GM15510 (cell line): ENCODE data around the gene NECTIN2.

ENCODE experiments used
- POLR2A ChIP-seq: IDR thresholded peaks from 3 replicates; pipeline ENCODE4 v1.6.1; 2011; ENCODE audit warnings: borderline replicate concordance; ENCODE audit not compliant: insufficient read length; ENCODE audit errors: extremely low read depth

NECTIN2 gene

GRCh38 chr19:44845612-44846454 lies at the start of gene NECTIN2:
TSS of gene NECTIN2 (plus strand) at chr19:44846297. CDS start at chr19:44846526, 229 bp downstream.
- TF ChIP-seq POLR2A = no peak

GRCh38 chr19:44796701-44797115 lies 49.4 kb upstream of the NECTIN2 start:
- no peak for TF ChIP-seq POLR2A

GRCh38 chr19:44799627-44800346 lies 46.3 kb upstream of the NECTIN2 start:
- no peak for TF ChIP-seq POLR2A

DNA sequence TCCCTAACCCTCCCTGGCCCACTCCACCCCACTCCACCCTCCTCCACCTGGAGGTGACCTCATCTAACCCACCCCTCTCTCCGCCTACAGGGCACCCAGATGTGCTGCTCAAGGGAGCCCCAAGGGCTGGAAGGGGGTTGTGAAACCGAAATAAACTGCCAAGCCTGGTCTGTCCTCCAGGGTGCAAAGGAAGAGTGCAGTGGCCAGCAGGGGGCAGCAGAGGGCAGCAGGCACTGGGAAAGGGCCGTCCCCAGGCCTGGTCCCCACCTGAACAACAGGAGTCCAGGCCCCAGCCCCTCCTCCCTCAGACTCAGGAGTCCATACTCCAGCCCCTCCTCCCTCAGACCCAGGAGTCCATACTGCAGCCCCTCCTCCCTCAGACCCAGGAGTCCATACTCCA lies 45.6 kb upstream of the NECTIN2 start:
- no peak for TF ChIP-seq POLR2A

DNA sequence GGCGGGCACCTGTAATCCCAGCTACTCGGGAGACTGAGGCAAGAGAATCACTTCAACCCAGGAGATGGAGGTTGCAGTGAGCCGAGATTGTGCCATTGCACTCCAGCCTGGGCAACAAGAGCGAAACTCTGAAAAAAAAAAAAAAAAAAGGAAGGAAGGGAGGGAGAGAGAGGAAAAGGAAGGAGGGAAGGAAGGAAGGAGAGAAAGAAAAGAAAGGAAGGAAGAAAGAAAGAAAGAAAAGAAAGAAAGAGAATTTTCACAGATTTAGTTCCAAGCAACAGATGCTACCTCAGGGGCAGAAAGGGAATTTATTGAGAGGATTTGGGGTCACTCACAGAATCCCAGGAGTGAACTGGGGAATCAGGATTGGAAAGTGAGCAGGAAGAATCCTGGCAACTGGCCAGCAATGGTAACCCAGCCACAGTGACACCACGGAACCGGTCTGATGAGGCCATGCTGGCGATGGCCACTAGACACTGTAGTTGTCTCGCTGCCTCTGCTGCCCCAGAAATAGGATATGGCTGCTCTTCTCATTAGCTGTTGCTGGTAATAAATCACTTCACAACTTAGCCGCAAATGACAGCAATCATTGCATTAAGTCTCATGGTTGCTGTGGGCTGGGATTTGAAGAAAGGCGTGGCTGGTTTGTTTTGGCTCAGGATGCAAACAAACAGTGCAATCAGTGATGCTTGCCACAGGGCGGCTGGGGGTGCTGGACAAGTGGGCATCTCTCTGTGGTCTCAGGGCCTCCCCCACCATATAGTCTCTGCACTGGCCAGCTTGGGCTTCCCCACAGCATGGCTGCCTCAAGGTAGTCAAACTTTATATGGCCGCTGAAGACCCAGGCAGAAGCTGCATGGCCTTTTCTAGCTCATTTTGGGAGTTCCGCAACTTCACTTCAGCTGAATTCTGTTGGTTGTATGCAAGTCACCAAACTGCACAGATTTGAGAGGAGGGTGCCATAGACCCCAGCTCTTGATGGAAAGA lies 42.4 kb upstream of the NECTIN2 start:
- TF ChIP-seq POLR2A = no peak

GRCh38 chr19:44806291-44806690 lies 39.8 kb upstream of the NECTIN2 start:
- no peak for TF ChIP-seq POLR2A

- TF ChIP-seq POLR2A = no peak
Observed at GRCh38 chr19:44807162-44807561, 38.9 kb upstream of the NECTIN2 start.

DNA sequence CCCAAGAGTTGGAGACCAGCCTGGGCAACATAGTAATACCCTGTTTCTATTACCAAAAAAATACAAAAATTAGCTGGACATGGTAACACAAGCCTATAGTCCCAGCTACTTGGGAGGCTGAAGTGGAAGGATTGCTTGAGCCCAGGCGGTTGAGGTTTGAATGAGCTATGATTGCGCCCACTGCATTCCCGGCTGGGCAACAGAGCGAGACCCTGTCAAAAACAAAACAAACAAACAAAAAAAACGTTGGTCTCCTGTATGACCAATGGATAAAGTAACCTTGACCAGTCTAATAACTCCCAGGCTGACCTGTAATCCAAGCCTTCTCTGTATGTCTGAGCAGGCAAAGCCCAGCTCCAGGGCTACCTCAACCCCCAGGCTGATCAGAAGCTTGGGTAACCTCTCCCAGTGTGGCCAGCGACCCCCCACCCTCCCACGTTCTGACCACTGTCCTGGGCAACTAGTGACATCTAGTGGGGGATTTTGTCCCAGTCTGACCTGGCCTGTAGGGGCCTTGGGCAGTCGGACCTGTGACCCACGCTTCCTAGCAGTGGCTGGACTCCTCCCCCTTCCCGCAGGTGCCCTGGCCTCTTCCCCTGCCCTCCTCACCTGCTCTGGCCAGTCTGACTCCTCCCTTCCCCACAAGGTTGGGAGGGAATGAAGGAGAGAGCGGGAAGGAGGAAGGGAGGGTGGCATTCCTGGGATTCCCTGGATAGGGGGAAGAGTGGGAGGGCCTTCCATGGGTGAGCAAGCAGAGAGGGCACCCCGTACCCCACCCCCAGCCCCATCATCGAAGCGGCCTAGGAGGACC lies 38.2 kb upstream of the NECTIN2 start:
- TF ChIP-seq POLR2A = no peak

GRCh38 chr19:44808463-44809371 lies 37.4 kb upstream of the NECTIN2 start, which contains the start of gene BCAM:
TSS of gene BCAM (plus strand) at chr19:44809103. CDS start at chr19:44809125, 22 bp downstream.
- TF ChIP-seq POLR2A = no peak

GRCh38 chr19:44809577-44810233 lies 36.4 kb upstream of the NECTIN2 start:
- no peak for TF ChIP-seq POLR2A

DNA sequence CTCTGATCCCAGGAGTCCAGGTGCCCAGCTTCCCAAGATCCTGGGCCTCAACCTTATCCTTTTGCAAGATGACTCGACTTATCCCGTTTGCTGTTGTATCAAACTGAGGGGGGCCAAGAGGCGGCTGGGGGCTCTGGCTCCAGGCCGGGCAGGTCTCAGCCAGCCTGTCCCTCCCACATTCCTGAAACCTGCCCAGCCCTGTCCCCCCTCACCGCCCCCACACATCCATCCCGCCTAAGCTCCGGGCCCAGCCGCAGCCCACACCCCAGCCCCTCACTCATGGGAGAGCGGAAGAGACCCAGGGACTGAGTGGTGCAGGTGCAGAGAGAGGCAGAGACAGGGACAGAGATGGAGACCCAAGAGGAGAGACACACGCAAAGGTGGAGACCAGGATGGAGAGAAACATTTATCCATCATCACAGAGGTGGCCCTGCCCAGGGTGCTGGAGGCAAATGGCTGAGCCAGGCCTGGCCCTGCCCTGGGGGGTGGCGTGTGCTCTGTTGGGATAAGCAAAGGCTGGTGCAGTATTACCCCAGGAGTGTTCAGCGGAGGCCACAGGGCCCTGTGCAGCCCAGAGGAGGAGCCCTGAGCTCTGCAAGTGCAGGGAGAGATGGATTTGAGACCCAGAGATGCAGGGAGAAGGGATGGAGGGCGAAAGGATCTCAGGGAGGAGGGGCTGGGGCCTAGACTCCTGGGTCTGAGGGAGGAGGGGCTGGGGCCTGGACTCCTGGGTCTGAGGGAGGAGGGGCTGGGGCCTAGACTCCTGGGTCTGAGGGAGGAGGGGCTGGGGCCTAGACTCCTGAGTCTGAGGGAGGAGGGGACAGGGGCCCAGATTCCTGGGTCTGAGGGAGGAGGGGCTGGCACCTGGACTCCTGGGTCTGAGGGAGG lies 35.6 kb upstream of the NECTIN2 start:
- TF ChIP-seq POLR2A = no peak
